Hematopoietic multipotent progenitor cell treated with erythropoietin and hydrocortisone succinate and interleukin-3 and kit ligand, for 6 days (in vitro differentiated cells): Measurements from ENCODE around the gene VPS51.
A peak's percentile ranks its signal among the peaks of the same experiment; 100 is the strongest.

ENCODE experiments used
- DNase-seq: peaks from one replicate; pipeline ENCODE4 v3.0.0-alpha.2; 2015

Gene VPS51

DNA sequence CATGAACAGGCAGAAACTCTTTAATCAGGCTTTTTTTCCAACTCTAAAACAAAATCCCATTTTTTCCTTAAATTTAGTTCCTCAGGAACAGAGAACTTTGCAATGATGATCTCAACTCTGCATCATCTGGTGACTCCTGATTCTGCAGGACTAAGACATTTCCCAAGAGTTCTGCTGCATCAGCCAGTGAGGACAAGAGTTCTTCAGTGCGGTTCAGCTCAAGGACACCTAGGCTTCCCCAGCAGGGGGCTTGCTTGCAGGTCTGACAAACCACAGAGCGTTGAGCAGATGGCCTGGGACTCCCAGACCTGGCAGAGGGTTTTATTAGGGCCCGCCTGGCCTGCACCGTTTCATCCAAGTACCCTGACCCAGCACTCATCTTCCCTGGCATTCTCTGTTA, 18.6 kb upstream of the VPS51 start:
- DNase-seq, result peak; percentile 19

DNA sequence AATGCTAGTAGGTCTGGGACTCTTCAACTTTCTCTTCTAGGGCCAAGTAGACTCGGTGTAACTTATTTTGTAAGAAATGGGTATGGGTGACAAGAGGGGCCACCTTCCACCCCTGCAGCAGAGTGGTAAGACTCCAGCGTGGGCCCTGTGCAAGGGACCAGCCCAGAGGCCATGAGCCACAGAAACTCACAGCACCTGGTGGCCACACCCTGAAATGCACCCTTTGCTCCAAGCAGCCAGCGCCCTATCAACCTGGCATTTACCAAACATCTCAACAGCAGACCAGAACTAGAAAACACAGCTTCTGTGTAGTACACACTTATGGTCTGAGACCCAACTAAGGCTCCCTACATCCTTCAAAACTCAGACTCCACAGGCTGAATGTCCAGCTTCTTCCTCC, 17.9 kb upstream of the VPS51 start:
- peak; percentile 82 for DNase-seq

DNA sequence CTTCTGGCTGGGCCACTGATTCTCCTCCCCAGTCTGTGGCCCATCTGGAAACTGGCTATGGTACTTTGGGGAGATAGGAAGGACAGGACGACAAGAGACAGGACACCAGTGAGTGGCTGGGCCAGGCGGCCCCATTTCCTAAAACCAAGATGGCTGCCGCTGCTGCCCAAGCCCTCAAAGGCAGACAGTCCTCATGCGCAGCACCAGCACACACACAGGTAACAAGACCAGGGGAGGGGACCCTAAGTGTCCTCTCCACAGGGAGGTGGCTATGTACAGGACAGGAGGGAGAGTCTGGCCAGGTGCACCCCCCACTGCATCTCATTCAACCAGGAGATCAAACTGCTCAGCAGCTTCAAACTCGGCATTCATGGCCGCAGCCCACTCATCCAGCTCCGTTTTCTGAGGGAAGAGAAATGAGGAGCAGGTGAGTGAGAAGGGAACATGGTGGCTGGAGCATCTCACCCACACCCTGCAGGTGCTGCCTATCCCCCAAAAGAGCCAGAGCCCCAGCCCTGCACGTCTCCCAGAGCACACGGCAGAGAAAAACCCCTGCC, 17.1 kb upstream of the VPS51 start:
- no peak for DNase-seq

DNA sequence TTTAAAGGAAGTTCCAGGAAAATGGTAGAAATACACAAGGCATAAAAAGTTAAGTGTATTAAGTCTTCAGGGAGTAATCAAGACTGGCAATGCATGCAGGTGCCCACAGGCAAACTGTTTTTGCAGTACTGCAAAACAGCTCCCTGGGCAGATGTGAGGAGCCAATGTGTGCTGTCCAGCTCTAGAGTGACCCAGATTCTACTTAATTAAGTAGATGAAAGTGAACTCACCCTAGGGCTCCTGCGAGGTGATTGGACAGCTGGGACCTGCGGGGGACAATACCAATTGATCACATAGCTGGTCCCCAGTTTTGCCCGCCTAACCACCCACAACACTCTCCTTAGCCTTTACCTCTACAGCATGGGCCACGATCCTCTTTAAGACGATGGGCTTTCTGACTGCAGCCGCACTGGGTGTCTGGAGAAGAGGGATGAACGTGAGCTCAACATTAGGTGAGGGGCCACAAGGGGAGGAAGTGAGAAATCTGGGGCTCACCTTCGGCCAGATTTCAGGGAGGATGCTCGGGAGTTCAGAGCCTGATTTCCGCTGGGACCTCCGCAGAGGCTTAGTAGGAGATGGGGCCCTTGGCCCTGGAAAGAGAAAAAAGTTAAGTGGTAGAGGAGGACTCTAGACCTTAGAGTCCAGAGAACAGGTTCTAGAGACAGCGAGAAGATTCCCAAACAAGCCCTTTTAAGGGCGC, 12.7 kb upstream of the VPS51 start:
- DNase-seq, result peak; percentile 24

DNA sequence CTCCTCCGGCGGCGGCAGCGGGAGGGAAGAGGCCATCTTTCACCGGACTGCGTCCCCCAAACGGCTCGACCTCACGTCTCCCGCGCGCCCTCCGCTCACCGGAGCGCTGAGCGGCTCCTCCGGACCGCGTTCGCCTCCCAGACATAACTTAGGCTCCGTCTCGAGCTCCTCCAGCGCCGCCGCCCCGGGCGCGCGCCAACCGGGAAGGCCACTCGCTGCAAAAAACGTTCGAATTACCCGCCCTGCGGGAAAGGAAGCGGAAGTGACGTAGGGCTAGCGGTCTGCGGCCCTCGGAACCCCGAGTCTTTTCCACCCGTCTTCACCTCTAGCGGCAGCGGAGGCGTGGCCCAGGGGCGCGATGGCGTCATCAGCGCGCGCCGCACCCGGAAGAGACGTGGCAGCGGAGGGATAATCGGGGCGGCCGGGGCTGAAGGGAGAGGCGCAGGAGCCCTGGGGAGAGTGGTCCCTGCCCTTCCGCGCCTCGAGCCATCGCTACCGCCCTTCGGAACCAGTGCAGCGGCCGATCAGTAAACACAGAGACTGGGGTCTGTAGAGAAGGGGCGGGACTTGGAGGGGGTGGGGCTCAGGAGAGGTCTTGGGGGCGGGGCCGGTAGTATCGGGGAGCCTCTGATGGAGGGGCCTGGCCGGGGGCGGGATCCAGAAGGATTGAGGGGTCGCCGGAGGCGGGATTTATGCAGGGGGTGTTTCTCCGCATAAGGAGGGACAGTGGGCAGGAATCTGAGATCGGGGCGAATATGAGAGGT, 12.0 kb upstream of the VPS51 start, which contains the start of the genes CDCA5 and ZFPL1:
TSS of gene CDCA5 (minus strand) at position 207 of the 764 bp plus-strand sequence. CDS start at position 145, 62 bp downstream.
TSS of gene ZFPL1 (plus strand) at position 389 of the 764 bp plus-strand sequence. CDS start 477 bp downstream, outside the sequence.
- peak; percentile 98 for DNase-seq

DNA sequence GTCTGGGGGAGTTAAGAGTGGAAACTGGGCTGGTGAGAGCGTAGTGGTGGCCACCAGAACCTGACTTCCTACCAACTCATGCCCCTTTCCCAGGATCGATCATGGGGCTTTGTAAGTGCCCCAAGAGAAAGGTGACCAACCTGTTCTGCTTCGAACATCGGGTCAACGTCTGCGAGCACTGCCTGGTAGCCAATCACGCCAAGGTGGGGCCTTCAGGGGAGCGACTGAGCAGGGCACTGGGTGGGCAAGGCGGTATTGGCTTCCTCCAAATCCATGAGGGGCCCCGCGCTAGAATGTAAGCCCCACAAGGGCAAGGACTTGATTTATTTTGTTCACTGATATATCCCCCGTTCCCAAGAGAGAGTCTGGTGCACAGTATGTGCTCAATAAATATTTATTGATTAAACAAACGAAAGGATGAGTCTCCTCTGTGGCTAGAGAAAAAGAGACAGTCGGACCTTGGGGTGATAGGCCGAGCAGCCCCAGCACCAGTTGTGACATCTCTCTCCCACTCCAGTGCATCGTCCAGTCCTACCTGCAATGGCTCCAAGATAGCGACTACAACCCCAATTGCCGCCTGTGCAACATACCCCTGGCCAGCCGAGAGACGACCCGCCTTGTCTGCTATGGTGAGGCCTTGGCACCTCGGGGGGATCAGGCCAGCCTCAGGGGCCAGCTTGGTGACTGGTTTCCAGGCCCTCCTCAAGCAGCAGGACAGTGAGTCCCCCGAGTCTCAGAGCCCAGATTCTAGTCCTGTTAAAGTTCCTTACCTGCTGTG, 11.2 kb upstream of the VPS51 start:
- no peak for DNase-seq

DNA sequence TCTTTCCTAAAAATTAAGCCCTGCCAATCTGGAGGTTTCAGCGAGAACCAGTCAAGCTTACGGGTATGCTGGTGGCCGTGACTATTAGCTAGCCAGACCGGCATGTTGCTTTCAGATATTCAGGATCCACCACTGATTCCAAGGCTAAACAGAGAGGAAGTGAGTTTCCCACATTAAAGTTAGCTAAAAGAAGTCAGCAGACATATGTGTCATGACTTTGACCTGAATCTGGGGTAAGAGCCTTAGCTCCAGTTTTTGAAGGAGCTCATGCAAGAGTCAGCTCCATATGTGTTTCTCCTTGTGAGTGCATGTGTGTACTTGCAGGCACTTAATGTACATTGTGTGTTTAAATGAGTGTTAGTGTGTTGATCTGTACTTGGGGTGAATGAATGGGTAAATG, 10.6 kb upstream of the VPS51 start:
- DNase-seq, result no peak

DNA sequence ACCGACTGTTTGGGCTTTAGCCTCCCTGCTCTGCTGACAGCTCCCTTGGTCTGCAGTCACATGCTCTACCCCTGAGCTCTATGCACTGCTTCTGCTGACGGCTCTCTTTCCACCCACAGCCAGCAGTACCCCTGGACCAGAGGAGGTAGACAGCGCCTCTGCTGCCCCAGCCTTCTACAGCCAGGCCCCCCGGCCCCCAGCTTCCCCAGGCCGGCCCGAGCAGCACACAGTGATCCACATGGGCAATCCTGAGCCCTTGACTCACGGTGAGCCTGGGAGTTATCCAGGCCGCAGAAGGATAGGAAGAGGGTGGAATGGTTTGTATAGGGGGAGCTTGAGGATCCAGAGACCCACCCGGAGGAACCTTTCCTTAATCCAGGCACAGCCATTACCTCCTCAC, 9.2 kb upstream of the VPS51 start:
- no peak for DNase-seq

DNA sequence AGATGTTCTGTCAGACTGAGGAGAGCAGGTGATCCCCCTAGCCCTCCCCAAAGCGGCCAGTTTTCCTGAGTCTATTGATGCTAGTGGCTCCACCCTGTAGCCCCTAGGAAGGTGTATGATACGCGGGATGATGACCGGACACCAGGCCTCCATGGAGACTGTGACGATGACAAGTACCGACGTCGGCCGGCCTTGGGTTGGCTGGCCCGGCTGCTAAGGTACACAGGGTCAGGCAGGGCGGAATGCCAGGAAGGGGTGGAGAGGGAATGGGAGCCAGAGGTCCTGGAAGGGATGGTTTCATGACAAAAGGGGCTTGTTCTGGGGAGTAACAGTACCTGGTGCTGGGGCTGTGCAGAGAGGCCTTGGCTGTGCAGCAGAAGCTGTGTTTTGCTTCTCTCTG, 8.8 kb upstream of the VPS51 start:
- DNase-seq, result no peak

DNA sequence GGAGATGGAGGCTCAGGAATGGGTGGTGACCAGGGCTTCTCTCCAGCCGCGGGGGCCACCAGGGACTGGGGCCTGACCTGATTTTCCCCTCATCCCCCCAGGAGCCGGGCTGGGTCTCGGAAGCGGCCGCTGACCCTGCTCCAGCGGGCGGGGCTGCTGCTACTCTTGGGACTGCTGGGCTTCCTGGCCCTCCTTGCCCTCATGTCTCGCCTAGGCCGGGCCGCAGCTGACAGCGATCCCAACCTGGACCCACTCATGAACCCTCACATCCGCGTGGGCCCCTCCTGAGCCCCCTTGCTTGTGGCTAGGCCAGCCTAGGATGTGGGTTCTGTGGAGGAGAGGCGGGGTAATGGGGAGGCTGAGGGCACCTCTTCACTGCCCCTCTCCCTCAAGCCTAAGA, 8.2 kb upstream of the VPS51 start:
- DNase-seq, result no peak

DNA sequence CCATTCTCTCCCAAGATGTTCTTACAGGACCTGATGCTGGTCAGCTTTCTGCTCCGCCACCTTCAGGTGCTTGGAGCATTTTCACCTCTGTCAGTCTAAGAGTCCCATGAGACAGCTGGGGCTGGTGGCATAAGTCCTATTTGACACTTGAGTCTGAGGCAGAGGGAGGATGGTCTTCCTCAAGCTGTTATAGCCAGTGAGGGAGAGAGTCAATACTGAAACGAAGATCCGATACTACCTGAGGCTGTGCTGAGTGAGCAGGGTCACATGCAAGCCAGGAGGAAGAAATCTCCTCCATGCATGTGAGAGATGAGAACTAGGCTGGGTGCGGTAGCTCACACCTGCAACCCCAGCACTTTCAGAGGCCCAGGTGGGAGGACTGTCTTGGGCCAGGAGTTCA, 6.4 kb upstream of the VPS51 start:
- DNase-seq, result no peak

DNA sequence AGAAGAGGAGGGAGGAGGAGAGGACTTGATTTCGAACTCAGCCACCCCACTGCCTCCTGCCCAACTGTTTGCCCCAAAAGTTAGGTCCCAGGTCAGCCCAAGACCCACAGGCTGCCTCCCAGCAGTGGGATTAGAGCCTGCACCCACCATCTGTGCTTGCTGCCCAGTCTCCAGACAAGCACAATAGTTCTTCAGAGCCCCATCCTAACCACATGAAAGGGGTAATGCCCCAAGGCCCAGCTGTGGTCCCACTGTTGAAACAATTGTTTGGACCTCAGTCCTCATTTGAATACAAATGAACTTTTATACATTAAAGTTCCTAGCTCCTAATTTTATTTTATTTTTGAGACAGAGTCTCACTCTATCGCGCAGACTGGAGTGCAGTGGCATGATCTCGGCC, 5.4 kb upstream of the VPS51 start:
- DNase-seq, result no peak

DNA sequence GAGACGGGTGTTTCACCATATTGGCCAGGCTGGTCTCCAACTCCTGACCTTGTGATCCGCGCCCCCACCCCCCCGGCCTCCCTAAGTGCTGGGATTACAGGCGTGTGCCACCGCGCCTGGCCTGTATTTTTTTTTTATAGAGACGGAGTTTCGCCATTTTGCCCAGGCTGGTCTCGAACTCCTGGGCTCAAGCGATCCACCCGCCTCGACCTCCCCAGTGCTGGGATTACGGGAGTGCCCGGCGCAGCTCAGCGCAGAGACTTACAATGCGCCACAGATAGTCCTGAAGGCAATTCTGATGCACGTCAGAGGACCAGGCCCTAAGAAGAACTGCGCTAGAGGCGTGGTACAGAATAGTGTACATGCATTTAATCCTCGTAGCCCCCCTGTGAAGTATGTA, 587 bp upstream of the VPS51 start:
- no peak for DNase-seq

DNA sequence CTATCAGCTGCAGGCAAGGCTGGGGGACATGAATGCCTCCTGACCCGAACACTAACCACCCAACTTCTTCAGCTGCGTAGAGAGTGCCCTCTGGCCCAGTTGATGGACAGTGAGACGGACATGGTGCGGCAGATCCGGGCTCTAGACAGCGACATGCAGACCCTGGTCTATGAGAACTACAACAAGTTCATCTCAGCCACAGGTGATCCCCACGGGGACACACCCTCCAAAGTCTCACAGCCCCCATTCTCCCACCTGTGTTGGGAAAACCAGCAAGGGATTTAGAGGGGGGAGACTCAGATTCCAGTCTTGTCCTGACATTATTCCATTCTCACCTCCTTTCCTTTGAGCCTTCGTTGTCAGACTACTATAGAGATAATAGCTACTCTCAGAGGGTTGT, 912 bp downstream of the VPS51 start:
- DNase-seq, result no peak

DNA sequence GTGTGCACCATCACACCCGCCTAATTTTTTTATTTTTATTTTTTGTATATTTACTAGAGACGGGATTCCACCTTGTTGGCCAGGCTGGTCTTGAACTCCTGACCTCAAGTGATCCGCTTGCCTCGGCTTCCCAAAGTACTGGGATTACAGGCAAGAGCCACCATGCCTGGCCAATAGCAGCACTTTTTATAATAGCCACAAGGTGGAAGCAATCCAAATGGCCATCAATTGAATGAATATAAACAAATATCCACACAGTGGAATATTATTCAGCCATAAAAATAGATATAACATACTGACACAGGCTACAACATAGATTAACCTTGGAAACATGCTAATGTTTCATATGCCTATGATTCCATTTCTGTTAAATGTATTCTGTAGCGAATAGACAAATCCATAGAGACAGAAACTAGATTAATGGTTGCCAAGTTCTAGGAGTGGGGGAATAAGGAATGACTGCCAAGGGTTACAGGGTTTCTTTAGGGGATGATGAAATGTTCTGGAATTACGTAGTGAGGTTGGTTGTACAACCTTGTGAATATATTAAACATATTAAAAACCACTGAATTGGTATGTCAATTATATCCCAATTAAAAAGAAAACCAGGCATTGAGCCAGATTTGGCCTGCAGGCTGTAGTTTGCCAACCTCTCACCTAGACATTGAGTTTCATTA, 4.8 kb downstream of the VPS51 start:
- peak; percentile 20 for DNase-seq

DNA sequence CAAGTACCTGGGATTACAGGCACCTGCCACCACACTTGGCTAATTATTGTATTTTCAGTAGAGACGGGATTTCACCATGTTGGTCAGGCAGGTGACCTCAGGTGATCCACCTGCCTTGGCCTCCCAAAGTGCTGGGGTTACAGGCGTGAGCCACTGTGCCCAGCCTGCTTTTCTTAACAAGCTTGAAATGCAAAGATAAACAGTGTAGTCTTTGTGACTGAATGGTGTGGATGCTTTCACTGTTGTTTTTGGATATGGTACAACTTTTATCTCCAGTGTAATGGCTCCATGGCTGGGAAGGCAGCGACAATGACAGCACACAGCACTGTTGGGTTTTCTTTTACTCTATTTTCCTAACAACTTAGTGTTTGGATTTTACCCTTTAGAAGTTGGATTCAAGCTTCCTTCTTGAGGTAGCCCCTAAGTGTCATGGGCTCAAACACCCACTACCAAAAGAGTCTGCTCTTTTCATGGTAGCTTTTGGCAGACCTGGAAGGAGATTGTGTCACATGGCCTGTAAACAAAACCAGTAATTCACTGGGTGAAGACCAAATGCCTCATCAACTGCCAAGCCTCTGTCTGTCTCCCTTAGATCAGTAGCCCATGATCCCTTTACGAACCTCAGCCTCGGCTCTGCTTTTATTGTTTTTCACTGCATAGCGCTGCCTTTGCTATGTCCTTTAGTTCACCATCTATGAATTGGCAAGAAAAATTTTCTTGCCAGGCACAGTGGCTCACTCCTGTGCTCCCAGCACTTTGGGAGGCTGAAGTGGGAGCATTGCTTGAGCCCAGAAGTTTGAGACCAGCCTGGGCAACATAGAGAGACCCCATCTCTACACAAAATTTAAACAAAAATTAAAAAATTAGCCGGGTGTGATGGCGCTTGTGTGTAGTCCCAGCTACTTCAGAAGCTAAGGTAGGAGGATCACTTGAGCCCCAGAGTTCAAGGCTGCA, 6.4 kb downstream of the VPS51 start:
- no peak for DNase-seq

DNA sequence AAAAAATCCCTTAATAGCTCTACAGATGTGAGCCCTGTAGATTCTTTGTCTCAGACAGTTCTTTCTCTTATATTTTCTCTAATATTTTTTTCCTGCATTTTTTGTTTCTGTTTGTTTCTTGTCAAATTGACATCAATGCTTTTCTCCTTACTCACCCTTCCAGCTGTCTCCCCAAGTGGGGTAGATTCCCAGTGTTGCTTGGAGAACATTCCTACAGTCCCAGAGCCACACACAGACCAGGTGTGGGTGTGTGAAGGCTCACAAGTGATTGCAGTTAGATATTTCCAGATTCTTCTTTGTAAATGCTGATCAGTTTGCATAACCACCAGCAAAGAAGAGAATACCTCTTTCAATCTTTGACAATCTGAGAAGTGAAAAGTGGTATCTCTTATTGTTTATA, 7.5 kb downstream of the VPS51 start:
- DNase-seq, result no peak

DNA sequence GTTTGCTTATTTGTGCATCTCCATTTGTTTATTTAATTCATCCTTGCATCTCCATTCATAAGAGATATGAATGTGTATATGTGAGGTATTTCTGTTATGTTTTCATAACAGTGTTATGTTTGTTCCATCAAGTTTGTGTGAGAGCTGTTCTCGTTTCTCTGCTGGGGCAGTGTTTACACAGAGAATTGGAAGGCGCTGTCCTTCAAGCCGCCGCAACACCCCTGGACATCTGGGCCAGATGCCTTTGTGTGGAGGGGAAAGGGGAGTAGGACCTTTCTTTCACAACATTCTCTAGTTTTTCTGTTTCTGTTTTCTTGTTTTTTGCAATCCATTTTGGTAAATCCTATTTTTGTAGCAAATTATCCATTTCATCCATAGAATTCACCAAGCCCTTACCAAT, 8.6 kb downstream of the VPS51 start:
- no peak for DNase-seq

DNA sequence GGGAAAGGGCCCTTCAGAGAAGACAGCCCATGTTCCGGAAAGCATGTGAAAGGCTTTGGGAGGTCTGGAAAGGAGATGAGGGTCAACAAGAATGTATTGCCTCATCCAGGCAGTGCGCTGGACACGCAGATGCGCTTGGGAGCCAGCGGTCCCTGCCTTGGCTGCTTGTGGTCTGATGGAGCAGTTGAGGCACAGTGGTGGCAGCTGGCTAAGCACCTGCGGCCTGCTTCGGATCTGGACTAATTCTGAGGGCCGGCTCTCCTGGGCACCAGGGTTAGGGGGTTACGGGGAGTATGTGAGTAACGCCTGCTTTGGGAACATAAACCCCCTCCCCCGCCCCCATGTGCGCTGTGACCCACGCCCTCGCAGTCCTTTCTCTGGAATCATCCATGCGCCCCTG, 11.1 kb downstream of the VPS51 start:
- no peak for DNase-seq

DNA sequence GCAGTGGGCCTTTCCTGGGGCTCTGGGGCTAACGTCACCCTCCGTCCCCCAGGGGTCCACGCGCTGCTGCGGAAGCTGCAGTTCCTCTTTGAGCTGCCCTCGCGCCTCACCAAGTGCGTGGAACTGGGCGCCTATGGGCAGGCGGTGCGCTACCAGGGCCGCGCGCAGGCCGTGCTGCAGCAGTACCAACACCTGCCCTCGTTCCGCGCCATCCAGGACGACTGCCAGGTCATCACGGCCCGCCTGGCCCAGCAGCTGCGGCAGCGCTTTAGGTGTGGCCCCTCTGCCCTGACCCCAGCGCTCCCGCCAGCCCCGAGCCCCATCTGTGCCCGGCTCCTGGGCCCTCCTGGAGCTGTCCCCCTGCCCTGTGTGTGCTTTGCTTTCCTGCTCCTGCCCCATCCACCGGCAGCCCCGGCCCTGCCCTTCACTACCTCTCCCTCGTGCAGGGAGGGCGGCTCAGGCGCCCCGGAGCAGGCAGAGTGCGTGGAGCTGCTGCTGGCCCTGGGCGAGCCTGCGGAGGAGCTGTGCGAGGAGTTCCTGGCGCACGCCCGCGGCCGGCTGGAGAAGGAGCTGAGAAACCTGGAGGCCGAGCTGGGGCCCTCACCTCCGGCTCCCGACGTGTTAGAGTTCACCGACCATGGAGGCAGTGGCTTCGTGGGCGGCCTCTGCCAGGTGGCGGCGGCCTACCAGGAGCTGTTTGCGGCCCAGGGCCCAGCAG, 11.9 kb downstream of the VPS51 start:
- no peak for DNase-seq
